ENCODE measurements around the gene VSIG1. TPM values are rescaled to one million over a fixed set of nuclear protein-coding genes. Genes with fewer than 3 reads are reported as not detected.

Gene VSIG1
- total RNA-seq, 1 experiment from 2014 or later, result 1.5 TPM

- H4K20me1 ChIP-seq (ENCODE audit: control insufficient read depth, insufficient read depth, insufficient read length), result no peaks in the 10 kb centered on the region
Observed at GRCh38 chrX:108088511-108088910, 43.6 kb downstream of the VSIG1 start.

More at GRCh38 chrX:108088511-108088910, 43.6 kb downstream of the VSIG1 start:
- H2AK5ac ChIP-seq (ENCODE audit: insufficient read length, low read length), result no peak overlapping the region
- H3K27ac ChIP-seq (ENCODE audit: insufficient read length, low read depth, low read length), result no peak overlapping the region
- H2AFZ ChIP-seq (ENCODE audit: low read length), result no peak overlapping the region
- no peak overlapping the region for H4K91ac ChIP-seq (ENCODE audit: insufficient read length, low read depth, low read length)
- no peak overlapping the region for H3T11ph ChIP-seq (ENCODE audit: low read length)
- no peak overlapping the region for H3K23ac ChIP-seq (ENCODE audit: insufficient read length, low read depth, low read length)
- no peak for DNase-seq
- no peaks in the 10 kb centered on the region for H3K27me3 ChIP-seq (ENCODE audit: insufficient read depth, low read length)
- Mint-ChIP-seq H3K36me3 (ENCODE audit: insufficient read depth in 1 of 3, low read depth in 3 of 3) (peaks cover 6 to 33% (median 19%) of the 10 kb centered on the region in 3 experiments; a peak in 6 of 7 replicates), H3K27ac (no peak overlapping the region), H3K4me3 (no peak overlapping the region), H3K27me3 (ENCODE audit: low read depth) (no peaks in the 10 kb centered on the region), H3K4me1 (peaks cover 4 to 5% of the 10 kb centered on the region in 2 experiments), H3K9me3 (no peaks in the 10 kb centered on the region)
- no peak overlapping the region for H2BK20ac ChIP-seq (ENCODE audit: low read depth, low read length, poor library complexity, severe bottlenecking)
- H3K9me3 ChIP-seq (ENCODE audit: control insufficient read depth, low read depth, low read length), result no peaks in the 10 kb centered on the region
- no peak overlapping the region for H2BK120ac ChIP-seq (ENCODE audit: low read depth, low read length, poor library complexity, severe bottlenecking)
- no peak overlapping the region for H3K4me2 ChIP-seq (ENCODE audit: insufficient read depth, insufficient read length, low read length)
- H2BK5ac ChIP-seq (ENCODE audit: insufficient read length, low read length), result no peak overlapping the region
- H2BK15ac ChIP-seq (ENCODE audit: low read depth, low read length), result no peak overlapping the region
- H3K23me2 ChIP-seq (ENCODE audit: insufficient read length, low read depth, low read length, poor library complexity, severe bottlenecking), result peaks cover 6% of the 10 kb centered on the region
- no peaks in the 10 kb centered on the region for H3K4me1 ChIP-seq (ENCODE audit: insufficient read depth, low read length)
- H3K56ac ChIP-seq (ENCODE audit: insufficient read length, low read depth, low read length), result no peak overlapping the region
- no peak overlapping the region for H3K14ac ChIP-seq (ENCODE audit: insufficient read depth, low read length)
- WGBS (ENCODE audit: extremely low coverage, insufficient read length, low lambda C conversion rate), result no CpG with 5 or more reads among the region's 1 CpG
- no peaks in the 10 kb centered on the region for H3K79me2 ChIP-seq (ENCODE audit: insufficient read depth, low read length)
- no peak overlapping the region for H2BK12ac ChIP-seq (ENCODE audit: insufficient read length, low read depth, low read length)
- no peak overlapping the region for H3K18ac ChIP-seq (ENCODE audit: insufficient read length, low read depth, low read length)
- H3K9ac ChIP-seq (ENCODE audit: extremely low read depth, insufficient read length, low read length), result no peak overlapping the region
- H4K8ac ChIP-seq (replicated peaks; ENCODE audit: insufficient read length, low read depth, low read length), result no peak overlapping the region
- H4K5ac ChIP-seq (ENCODE audit: insufficient read length, low read depth, low read length), result no peak overlapping the region
- H3K4ac ChIP-seq (ENCODE audit: low read depth, low read length), result no peak overlapping the region
- no peaks in the 10 kb centered on the region for H3K79me1 ChIP-seq (ENCODE audit: insufficient read depth, low read depth, low read length, poor library complexity, severe bottlenecking)
- TF ChIP-seq, protein P1, sequence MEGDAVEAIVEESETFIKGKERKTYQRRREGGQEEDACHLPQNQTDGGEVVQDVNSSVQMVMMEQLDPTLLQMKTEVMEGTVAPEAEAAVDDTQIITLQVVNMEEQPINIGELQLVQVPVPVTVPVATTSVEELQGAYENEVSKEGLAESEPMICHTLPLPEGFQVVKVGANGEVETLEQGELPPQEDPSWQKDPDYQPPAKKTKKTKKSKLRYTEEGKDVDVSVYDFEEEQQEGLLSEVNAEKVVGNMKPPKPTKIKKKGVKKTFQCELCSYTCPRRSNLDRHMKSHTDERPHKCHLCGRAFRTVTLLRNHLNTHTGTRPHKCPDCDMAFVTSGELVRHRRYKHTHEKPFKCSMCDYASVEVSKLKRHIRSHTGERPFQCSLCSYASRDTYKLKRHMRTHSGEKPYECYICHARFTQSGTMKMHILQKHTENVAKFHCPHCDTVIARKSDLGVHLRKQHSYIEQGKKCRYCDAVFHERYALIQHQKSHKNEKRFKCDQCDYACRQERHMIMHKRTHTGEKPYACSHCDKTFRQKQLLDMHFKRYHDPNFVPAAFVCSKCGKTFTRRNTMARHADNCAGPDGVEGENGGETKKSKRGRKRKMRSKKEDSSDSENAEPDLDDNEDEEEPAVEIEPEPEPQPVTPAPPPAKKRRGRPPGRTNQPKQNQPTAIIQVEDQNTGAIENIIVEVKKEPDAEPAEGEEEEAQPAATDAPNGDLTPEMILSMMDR (conservative IDR thresholded peaks at IDR 0.05), result no peak
